GM18867 (cell line): Measurements from ENCODE around the gene CDH4.
"Not testable (repeated sequence)": the region's sequence is repeated elsewhere in the genome, so short reads cannot be mapped to it uniquely, and the experiment has no call there.

Source experiments
- ATAC-seq: cut with Tn5 transposase; IDR thresholded peaks from one replicate; pipeline ENCODE4 v1.9.1; 2021; ENCODE audit warnings: mild to moderate bottlenecking, moderate library complexity; ENCODE audit not compliant: unreplicated experiment

The CDH4 gene

DNA sequence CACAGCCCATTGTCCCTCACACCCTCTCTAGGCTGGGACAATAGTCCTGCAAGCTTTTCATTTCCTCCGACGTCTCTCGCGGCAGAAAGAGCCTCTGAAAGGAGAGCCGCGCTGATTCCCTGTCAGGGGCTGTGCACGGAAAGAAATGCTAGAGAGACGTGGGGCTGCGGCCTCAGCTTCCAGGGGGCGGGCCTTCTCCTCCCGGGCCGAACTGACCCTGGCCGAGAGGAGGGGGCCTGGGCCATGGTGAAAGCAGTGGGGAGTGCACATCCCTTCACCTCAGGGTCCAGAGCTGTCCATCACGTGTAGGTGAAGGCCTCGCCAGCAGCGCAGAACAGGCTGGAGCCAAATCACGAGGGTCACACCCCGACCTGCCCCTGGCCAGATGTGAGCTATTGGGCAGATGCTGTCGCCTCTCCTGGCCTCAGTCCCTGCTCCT, 593.2 kb downstream of the CDH4 start:
- ATAC-seq: no peak

GRCh38 chr20:61846074-61846473, 594.0 kb downstream of the CDH4 start:
- no peak for ATAC-seq

GRCh38 chr20:61846741-61847419, 594.8 kb downstream of the CDH4 start:
- ATAC-seq: no peak

DNA sequence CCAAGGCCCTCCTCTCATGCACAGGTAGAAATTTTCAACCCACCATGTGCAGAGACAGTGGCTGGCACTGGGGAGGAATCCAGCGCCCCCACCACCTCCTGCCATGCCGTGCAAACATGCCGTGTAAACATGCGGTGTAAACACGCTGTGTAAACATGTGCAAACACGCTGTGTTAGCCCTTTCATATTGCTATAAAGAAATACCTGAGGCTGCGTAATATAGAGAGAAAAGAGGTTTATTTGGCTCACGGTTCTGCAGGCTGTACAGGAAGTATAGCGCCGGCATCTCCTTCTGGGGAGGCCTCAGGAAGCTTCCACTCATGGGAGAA, 595.3 kb downstream of the CDH4 start:
- ATAC-seq: no peak

- no peak for ATAC-seq
These were observed 595.9 kb downstream of the CDH4 start for GRCh38 chr20:61847986-61848385.

DNA sequence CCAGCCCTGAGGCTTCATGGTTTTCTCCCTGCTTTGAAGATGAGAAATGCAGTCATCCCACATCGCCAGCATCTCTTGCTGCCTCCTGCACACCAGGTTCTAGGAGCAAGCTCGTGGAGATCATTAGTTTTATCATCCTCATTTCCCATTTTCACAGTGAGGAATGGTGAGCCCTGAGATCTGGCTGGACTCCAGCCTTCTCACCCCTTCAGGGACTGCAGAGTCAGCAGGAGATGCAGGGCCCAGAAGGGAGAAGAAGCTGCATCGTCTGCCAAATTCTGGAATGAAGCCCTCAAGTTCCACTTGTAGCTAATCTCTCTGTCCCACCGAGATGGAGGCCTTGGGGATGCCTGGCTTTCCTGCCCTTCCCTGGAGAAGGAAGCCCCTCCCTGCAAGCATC, 596.8 kb downstream of the CDH4 start:
- no peak for ATAC-seq

GRCh38 chr20:61849376-61849775, 597.3 kb downstream of the CDH4 start:
- no peak for ATAC-seq

DNA sequence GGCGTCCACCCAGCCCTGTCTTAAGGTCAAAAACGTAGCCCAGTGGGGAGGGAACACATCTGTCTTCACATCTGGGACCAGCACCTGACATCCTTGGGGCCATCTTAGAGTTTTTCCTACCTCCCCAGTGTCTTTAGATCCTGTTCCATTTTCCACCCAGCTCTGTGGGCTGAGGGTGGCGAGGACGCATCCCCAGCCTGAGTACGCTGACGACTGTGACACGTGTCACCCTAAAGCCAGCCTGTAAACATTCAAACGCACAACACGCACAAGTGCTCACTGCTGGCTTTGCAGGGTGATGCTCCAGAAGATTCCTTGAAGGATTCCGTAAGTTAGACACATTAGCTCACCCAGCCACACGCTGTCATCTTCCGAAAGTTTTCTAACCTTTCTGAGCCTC, 597.8 kb downstream of the CDH4 start:
- ATAC-seq: no peak

DNA sequence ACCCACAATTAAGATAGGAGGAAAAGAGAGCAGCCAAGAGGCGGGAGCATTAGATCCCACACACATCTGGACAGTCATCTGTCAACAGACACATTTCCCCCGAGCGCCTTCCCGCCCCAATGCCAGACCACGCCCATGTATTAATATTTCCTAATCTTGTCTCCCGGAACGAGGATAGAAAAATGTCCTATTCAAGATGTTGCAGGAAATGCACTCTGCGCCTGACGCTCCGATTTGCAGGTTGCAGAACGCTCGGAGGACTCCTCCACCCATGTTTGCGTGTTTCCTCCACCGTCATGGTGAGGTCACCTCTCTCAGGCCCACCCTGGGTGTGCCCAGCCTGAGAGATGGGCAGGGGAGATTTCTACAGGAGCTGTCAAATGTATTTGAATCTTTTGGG, 598.4 kb downstream of the CDH4 start:
- no peak for ATAC-seq

DNA sequence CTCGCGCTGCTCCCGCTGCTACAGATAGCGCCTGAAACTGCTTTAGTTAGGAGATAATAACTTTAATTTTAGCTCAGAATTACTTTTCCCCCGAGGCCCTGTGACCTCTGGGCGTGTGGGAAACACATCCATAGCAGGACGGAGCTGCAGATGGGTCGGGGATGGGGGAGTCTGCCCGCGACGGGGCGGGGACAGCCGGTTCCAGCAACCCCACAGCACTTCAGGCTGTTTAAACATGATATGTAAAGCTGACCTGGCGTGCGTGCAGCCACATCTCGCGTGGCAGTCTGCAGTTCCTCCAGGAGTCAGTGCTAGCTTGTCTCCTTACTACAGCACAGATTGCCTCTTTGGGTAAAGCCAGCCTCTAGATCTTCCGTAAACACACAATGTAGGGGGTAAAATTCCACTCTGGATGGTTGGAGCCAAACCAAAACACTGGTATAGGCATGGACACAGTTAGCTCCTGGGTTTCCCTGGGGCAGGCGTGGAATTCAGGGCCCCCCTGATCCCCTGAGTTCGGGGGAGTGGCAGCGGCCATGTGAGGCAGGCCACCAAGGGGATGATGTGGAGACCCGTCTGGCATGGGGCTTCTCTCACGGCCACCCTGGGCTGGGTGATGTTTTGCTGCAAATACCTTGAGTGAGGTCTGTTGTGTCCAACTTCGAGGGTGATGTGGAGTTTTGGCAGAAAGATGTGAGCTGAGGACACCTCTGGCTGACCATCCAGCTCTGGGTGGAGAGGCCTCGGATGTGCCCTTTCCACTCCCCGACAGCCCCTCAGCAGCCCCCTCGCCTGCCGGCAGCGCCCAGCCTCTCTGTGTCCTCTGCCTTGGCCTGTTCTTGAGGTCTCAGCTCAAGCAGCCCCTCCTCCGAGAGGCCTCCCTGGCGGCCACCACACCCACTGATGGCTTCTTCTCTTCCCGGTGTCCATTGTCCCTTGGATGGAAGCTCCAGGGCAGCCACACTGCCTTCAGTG, 599.2 kb downstream of the CDH4 start:
- no peak for ATAC-seq

DNA sequence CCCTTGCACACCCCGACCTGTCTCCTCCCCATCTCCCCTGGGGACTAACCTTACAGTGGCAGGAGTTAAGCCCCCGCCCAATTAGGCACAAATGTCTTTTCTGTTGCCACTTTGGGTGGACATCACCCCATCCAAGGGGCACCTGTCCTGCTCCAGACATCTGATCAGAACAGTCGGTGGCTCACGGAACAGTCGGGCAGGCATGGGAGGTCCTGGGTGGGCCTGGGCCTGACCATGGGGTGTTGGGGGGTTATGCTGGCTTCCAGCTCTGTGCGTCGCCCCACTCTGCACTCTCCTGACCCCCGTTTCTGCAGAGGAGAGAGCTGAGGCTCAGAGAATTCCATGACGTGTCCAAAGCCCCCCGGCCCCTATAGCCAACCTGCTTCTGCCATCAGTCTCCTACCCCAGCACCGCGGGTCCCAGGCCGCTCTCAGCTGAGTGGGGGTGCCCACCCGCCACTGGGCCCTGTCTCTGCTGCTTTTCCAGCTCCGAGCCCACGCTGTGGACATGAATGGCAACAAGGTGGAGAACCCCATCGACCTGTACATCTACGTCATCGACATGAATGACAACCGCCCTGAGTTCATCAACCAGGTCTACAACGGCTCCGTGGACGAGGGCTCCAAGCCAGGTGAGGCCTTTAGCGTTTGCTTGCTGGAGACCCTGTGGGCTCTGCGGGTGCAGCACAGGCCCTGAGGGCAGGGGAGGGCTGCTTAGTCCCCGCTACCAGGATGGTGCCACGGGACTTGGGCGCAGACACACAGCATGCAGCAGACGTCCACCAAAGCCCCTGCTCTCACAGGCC, 600.4 kb downstream of the CDH4 start:
- no peak for ATAC-seq

GRCh38 chr20:61853073-61854005, 601.3 kb downstream of the CDH4 start:
- no peak for ATAC-seq

- ATAC-seq: not testable (repeated sequence)
These were observed 602.5 kb downstream of the CDH4 start for GRCh38 chr20:61854538-61854937.

DNA sequence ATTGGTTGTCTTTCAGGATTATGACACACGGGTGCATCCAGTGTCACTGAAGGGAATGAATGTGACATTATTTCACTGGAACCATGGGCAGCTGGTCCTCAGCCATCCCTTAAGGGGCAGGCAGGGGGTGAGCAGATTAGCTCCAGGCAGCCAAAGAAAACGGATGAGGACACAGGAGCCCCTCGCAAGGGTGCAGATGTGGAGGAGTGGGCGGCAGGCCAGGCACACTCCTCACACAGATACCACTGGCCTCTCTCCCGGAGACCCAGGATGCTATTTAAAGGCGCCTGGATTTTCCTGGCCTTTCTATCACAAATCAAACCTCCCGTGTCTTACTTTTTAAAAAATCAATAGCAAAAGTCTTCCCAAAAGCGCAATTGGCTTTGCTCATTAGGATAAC, 603.2 kb downstream of the CDH4 start:
- no peak for ATAC-seq

GRCh38 chr20:61856626-61857413, 604.8 kb downstream of the CDH4 start:
- ATAC-seq: no peak

GRCh38 chr20:61857414-61857775, 605.3 kb downstream of the CDH4 start:
- no peak for ATAC-seq

DNA sequence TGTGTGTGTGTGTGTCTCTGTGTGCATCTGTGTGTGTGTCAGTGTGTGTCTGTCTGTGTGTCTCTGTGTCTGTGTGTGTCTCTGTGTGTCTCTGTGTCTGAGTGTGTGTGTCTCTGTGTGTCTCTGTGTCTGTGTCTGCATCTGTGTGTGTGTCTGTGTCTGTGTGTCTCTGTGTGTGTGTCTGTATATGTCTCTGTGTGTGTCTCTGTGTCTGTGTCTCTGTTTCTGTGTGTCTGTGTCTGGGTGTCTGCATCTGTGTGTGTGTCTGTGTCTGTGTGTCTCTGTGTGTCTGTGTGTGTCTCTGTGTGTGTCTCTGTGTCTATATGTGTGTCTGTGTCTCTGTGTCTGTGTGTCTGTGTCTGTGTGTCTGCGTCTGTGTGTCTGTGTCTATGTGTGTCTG, 605.8 kb downstream of the CDH4 start:
- ATAC-seq: no peak

GRCh38 chr20:61859767-61860166, 607.7 kb downstream of the CDH4 start:
- no peak for ATAC-seq

- no peak for ATAC-seq
These were observed 608.4 kb downstream of the CDH4 start for GRCh38 chr20:61860260-61860987.
